A549 (cell line): ENCODE data around the gene ZDHHC3. TPM values are rescaled to one million over a fixed set of nuclear protein-coding genes. Genes with fewer than 3 reads are reported as not detected.

Experiments used
- ATAC-seq, 2 experiments: fragments of 200-7000 bp in 1 of 2; fragments of >200 bp in 1 of 2; cut with Nextera tagmentation in 1 of 2; cut with Tn5 transposase in 1 of 2; 3 replicates each; pipeline versions ENCODE4 v1.8.0 to v1.9.1; 2018 to 2020; ENCODE audit warnings: mild to moderate bottlenecking in 1 of 2, moderate library complexity in 1 of 2
- CTCF ChIA-PET: fragments of 300-600 bp; sonication (Branson Sonifier 250); formaldehyde crosslinking; extraction: SDS; loops from one replicate; lab custom pipeline; 2021; ENCODE audit warnings: antibody characterized with exemption, inconsistent platforms; lab: Yijun Ruan, JAX
- POLR2A ChIA-PET: fragments of 350-600 bp; formaldehyde crosslinking; extraction: SDS; loops from one replicate; lab custom pipeline; 2021; ENCODE audit warnings: antibody characterized with exemption, inconsistent platforms; lab: Yijun Ruan, JAX
- DNase-seq, 2 experiments: peaks; one replicate each; pipeline versions ENCODE4 v3.0.0 to v3.0.0-alpha.2; 2011 to 2016; ENCODE audit warnings: low read depth in 1 of 2, low spot score in 1 of 2
- FAIRE-seq: peaks from 2 replicates; lab custom pipeline; 2011; peaks lifted over from hg19 to GRCh38; lab: Jason Lieb, UNC
- H3K27ac ChIP-seq, 2 experiments: fragments of >200 bp; sonication (Bioruptor Twin); formaldehyde crosslinking; 3 replicates each; pipeline ENCODE4 v1.5.1; 2016 to 2017
- H3K4me1 ChIP-seq: fragments of >200 bp; sonication (Bioruptor Twin); formaldehyde crosslinking; 3 replicates; pipeline ENCODE4 v1.6.1; 2016
- H3K4me2 ChIP-seq: fragments of >200 bp; sonication (Bioruptor Twin); formaldehyde crosslinking; 3 replicates; pipeline ENCODE4 v1.6.1; 2016
- H3K4me3 ChIP-seq: fragments of >200 bp; sonication (Bioruptor Twin); formaldehyde crosslinking; 3 replicates; pipeline ENCODE4 v1.5.1; 2016
- H3K9me3 ChIP-seq: fragments of >200 bp; sonication (Bioruptor Twin); formaldehyde crosslinking; 3 replicates; pipeline ENCODE4 v1.6.1; 2016
- CBX2 ChIP-seq: fragments of 200-600 bp; sonication (generic); IDR thresholded peaks from 2 replicates; pipeline ENCODE4 v1.6.1; 2016; ENCODE audit warnings: low read depth, mild to moderate bottlenecking, borderline replicate concordance
- CHD2 ChIP-seq: fragments of 150-350 bp; IDR thresholded peaks from 2 replicates; pipeline ENCODE4 v1.6.1; 2014; ENCODE audit warnings: low read length; ENCODE audit not compliant: partially characterized antibody
- FOSL2 ChIP-seq, 2 experiments: fragments of 450-650 bp in 1 of 2; fragments of >200 bp in 1 of 2; sonication (Bioruptor Twin) in 1 of 2; formaldehyde crosslinking; IDR thresholded peaks; 2 replicates each; pipeline versions ENCODE4 v1.5.0 to v1.6.1; 2016 to 2020; ENCODE audit warnings: mild to moderate bottlenecking in 1 of 2, moderate library complexity in 1 of 2
- HDAC2 ChIP-seq: fragments of 200-600 bp; sonication (generic); IDR thresholded peaks from 2 replicates; pipeline ENCODE4 v1.6.1; 2016
- HOXB5 ChIP-seq: fragments of 250-450 bp; sonication (Bioruptor Pico); IDR thresholded peaks from 2 replicates; pipeline ENCODE4 v1.5.0; 2020; ENCODE audit warnings: mild to moderate bottlenecking, moderate library complexity
- JUN ChIP-seq, 2 experiments: fragments of >200 bp; sonication (Bioruptor Twin); formaldehyde crosslinking; IDR thresholded peaks; 2 replicates in 1 of 2; 3 replicates in 1 of 2; pipeline ENCODE4 v1.6.1; 2016 to 2017
- JUNB ChIP-seq: fragments of >200 bp; sonication (Bioruptor Twin); formaldehyde crosslinking; IDR thresholded peaks from 2 replicates; pipeline ENCODE4 v1.6.1; 2016
- KDM1A ChIP-seq: fragments of 200-600 bp; sonication (generic); IDR thresholded peaks from 2 replicates; pipeline ENCODE4 v1.6.1; 2016; ENCODE audit warnings: low read depth, mild to moderate bottlenecking
- MAFK ChIP-seq: fragments of 450-650 bp; IDR thresholded peaks from 2 replicates; pipeline ENCODE4 v1.6.1; 2014; ENCODE audit not compliant: partially characterized antibody
- MYC ChIP-seq: IDR thresholded peaks from 2 replicates; pipeline ENCODE4 v1.6.1; 2012; ENCODE audit warnings: mild to moderate bottlenecking, inconsistent platforms, low read length, improper control_type of control experiment, borderline replicate concordance
- PHF8 ChIP-seq: fragments of 200-600 bp; sonication (generic); IDR thresholded peaks from 2 replicates; pipeline ENCODE4 v1.6.1; 2016; ENCODE audit warnings: low read depth, mild to moderate bottlenecking, antibody characterized with exemption, moderate library complexity, borderline replicate concordance
- POLR2A ChIP-seq: IDR thresholded peaks from 2 replicates; pipeline ENCODE4 v1.6.1; 2012; ENCODE audit warnings: mild to moderate bottlenecking, low read length
- POLR2AphosphoS2 ChIP-seq: conservative IDR thresholded peaks from 2 replicates; pipeline ENCODE4 v1.6.1; 2012; ENCODE audit warnings: low read length, improper control_type of control experiment, inconsistent platforms
- SMC3 ChIP-seq: fragments of >200 bp; sonication (Bioruptor Twin); formaldehyde crosslinking; IDR thresholded peaks from 3 replicates; pipeline ENCODE4 v1.6.1; 2018; ENCODE audit warnings: inconsistent platforms
- TFCP2L1 ChIP-seq: fragments of 250-450 bp; sonication (Bioruptor Pico); IDR thresholded peaks from 2 replicates; pipeline ENCODE4 v1.5.0; 2021; ENCODE audit warnings: mild to moderate bottlenecking
- ZC3H11A ChIP-seq: fragments of 450-650 bp; IDR thresholded peaks from 2 replicates; pipeline ENCODE4 v1.6.1; 2014; ENCODE audit warnings: antibody characterized with exemption, mild to moderate bottlenecking
- WGBS: methylation state at CpG from one replicate; pipeline ENCODE4 v1.1.6; 2017; ENCODE audit errors: missing lambda C conversion rate; 5-methylcytosine and 5-hydroxymethylcytosine counted together
- polyA plus RNA-seq, 4 experiments: library from polyadenylated mRNA; depleted of rRNA in 3 of 4; stranded (reverse); fragments of >200 nt; fragmentation: RNase III in 1 of 4; extraction: RNeasy Plus Mini Kit Qiagen cat#74134 plus additional on column Dnase treatment in 1 of 4; gene quantifications; 2 replicates in 3 of 4; 3 replicates in 1 of 4; pipeline ENCODE4 v1.2.3, GENCODE V29; 2011 to 2017
- TF ChIP-seq, protein P1 (sequence below): fragments of 250-450 bp; sonication (Bioruptor Pico); IDR thresholded peaks from 2 replicates; pipeline ENCODE4 v1.5.0; 2020; ENCODE audit warnings: low read depth, mild to moderate bottlenecking, moderate library complexity
- TF ChIP-seq, protein P2 (sequence below): IDR thresholded peaks from 2 replicates; pipeline ENCODE4 v1.6.1; 2012
- TF ChIP-seq, protein P3 (sequence below): fragments of >200 bp; sonication (Bioruptor Twin); formaldehyde crosslinking; IDR thresholded peaks from 3 replicates; pipeline ENCODE4 v1.6.1; 2016
- TF ChIP-seq, protein P4 (sequence below): fragments of 450-650 bp; IDR thresholded peaks from 2 replicates; pipeline ENCODE4 v1.6.1; 2014; ENCODE audit warnings: antibody characterized with exemption
- TF ChIP-seq, protein P5 (sequence below): fragments of 250-450 bp; sonication (Bioruptor Pico); IDR thresholded peaks from 2 replicates; pipeline ENCODE4 v1.5.0; 2021; ENCODE audit warnings: mild to moderate bottlenecking, moderate library complexity, borderline replicate concordance
- TF ChIP-seq, protein P6 (sequence below): IDR thresholded peaks from 2 replicates; pipeline ENCODE4 v1.6.1; 2012

ZDHHC3 gene
- polyA plus RNA-seq, 2 of the 4 experiments (the other 2 are of a cell fraction) = 28.7 to 57.7 TPM

DNA sequence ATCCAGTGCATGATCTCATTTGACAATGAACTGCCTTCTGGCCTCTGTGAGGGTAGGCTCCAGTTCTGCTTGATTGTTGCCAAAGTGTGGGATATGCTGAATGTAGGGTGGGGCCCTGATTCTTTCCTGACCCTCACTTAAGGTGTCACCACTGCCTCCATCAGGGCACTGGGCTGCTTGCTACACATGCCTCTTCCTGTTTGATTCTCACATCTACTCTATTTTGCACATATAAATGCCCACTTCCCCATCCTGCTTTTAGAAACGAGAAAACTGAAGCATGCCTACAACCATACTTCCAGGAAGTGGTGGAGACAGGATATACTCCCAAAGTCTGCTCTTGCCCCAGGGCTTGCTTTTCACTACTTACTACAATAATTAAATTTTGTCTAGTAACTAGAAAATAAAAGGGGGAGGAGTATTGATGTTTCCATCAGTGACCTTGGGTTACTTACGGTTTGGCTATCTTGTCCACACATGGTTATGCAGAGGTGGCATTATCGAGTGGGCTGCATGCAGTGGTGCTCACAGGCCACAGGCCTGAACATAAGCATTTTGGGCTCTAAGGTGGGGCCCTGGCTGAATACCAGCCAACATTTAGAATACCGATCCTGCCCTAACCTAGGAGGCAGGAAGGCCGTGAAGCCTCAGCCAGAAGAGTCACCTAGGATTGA lies 6.7 kb downstream of the ZDHHC3 start:
- Histone ChIP-seq H3K27ac (no peak overlapping the region), H3K9me3 (no peaks in the 10 kb centered on the region), H3K4me2 (no peak overlapping the region), H3K4me1 (peaks cover 7% of the 10 kb centered on the region; the same call in 2 of the 3 replicates), H3K4me3 (no peak overlapping the region)
- POLR2A ChIA-PET = no interaction called here
- ATAC-seq (no peak), FAIRE-seq (no peak), DNase-seq (no peak)
- CTCF ChIA-PET = no interaction called here
- 95% methylated on average over 5 of the region's 5 CpGs for WGBS
- TF ChIP-seq HOXB5 (CRISPR knock-in tag) = no peak
- no peak for TF ChIP-seq TFCP2L1 (CRISPR knock-in tag)
- TF ChIP-seq JUN (IDR thresholded peaks at IDR 0.05) = no peak
- TF ChIP-seq SMC3 = no peak
- TF ChIP-seq, protein P1, sequence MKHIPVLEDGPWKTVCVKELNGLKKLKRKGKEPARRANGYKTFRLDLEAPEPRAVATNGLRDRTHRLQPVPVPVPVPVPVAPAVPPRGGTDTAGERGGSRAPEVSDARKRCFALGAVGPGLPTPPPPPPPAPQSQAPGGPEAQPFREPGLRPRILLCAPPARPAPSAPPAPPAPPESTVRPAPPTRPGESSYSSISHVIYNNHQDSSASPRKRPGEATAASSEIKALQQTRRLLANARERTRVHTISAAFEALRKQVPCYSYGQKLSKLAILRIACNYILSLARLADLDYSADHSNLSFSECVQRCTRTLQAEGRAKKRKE (CRISPR knock-in tag) = no peak
- no peak for TF ChIP-seq MAFK
- no peak for TF ChIP-seq POLR2AphosphoS2
- TF ChIP-seq, protein P2, sequence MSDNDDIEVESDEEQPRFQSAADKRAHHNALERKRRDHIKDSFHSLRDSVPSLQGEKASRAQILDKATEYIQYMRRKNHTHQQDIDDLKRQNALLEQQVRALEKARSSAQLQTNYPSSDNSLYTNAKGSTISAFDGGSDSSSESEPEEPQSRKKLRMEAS = no peak
- TF ChIP-seq, protein P3, sequence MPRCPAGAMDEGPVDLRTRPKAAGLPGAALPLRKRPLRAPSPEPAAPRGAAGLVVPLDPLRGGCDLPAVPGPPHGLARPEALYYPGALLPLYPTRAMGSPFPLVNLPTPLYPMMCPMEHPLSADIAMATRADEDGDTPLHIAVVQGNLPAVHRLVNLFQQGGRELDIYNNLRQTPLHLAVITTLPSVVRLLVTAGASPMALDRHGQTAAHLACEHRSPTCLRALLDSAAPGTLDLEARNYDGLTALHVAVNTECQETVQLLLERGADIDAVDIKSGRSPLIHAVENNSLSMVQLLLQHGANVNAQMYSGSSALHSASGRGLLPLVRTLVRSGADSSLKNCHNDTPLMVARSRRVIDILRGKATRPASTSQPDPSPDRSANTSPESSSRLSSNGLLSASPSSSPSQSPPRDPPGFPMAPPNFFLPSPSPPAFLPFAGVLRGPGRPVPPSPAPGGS = no peak
- TF ChIP-seq, protein P4, sequence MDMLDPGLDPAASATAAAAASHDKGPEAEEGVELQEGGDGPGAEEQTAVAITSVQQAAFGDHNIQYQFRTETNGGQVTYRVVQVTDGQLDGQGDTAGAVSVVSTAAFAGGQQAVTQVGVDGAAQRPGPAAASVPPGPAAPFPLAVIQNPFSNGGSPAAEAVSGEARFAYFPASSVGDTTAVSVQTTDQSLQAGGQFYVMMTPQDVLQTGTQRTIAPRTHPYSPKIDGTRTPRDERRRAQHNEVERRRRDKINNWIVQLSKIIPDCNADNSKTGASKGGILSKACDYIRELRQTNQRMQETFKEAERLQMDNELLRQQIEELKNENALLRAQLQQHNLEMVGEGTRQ = no peak
- no peak for TF ChIP-seq MYC
- no peak for TF ChIP-seq POLR2A
- no peak for TF ChIP-seq HDAC2
- TF ChIP-seq CHD2 = no peak

DNA sequence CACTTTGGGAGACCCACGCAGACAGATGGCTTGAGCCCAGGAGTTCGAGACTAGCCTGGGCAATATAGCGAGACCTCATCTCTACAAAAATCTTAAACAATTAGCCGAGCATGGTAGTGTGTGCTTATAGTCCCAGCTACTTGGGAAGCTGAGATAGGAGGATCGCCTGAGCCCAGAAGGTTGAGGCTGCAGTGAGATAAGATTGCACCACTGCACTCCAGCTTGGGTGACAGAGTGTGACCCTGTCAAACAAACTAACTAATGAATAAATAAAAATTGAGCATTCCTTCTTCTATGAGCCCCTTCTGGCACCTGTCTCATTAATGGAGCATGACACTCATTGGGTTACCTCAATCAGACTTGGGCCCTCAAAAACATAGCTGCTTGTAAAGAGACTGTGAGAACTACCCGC lies 7.5 kb downstream of the ZDHHC3 start:
- ATAC-seq (no peak), FAIRE-seq (no peak), DNase-seq (no peak)
- TF ChIP-seq, protein P5, sequence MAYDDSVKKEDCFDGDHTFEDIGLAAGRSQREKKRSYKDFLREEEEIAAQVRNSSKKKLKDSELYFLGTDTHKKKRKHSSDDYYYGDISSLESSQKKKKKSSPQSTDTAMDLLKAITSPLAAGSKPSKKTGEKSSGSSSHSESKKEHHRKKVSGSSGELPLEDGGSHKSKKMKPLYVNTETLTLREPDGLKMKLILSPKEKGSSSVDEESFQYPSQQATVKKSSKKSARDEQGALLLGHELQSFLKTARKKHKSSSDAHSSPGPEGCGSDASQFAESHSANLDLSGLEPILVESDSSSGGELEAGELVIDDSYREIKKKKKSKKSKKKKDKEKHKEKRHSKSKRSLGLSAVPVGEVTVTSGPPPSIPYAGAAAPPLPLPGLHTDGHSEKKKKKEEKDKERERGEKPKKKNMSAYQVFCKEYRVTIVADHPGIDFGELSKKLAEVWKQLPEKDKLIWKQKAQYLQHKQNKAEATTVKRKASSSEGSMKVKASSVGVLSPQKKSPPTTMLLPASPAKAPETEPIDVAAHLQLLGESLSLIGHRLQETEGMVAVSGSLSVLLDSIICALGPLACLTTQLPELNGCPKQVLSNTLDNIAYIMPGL = no peak
- TF ChIP-seq POLR2AphosphoS2 = no peak
- TF ChIP-seq, protein P3 = no peak
- Histone ChIP-seq H3K9me3 (no peaks in the 10 kb centered on the region), H3K27ac (no peak overlapping the region), H3K4me3 (no peak overlapping the region), H3K4me2 (no peak overlapping the region), H3K4me1 (peaks cover 6% of the 10 kb centered on the region; the same call in 1 of the 3 replicates)
- WGBS = 96% methylated on average over 6 of the region's 6 CpGs
- POLR2A ChIA-PET = no interaction called here
- CTCF ChIA-PET = interaction anchor here (0.6 kb wide), 1 partner anchor 800 kb away, joined by 3 read pairs; no protein-coding TSS in a partner anchor

DNA sequence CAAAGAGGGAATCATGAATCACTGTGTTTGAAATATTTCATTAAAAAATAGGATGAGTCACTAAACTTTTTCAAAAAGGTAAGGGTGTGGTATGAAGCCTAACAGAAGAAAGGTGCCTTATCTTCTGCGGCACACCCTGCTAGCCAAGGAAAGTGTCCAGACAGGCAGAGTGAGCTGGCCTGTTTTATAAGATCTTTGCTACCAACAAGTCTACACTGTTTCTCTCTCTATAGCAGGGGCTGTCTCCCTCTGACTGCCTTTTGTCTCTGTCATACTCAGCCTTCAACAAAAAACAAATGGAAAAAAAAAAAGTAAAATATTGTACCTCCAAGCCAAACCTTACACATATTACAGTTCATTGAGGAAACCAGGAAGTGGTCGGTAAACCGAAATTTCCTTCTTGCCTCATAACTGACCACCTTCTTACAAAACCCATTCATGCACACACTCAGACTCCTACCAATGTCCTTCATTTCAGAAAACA lies 9.1 kb downstream of the ZDHHC3 start:
- no peak overlapping the region for H3K27ac ChIP-seq
- CTCF ChIA-PET = no interaction called here

More for the DNA sequence above, 9.1 kb downstream of the ZDHHC3 start:
- peaks cover 6% of the 10 kb centered on the region; the same call in 1 of the 3 replicates for H3K4me1 ChIP-seq
- POLR2A ChIA-PET = no interaction called here
- H3K4me2 ChIP-seq = no peak overlapping the region
- no peak for FAIRE-seq
- H3K9me3 ChIP-seq = no peaks in the 10 kb centered on the region
- TF ChIP-seq FOSL2 (IDR thresholded peaks at IDR 0.05) = no peak
- 0 out of 2 replicates have a peak, but pooled peaks have one; percentile 30 for TF ChIP-seq FOSL2 (CRISPR knock-in tag; IDR thresholded peaks at IDR 0.05)
- TF ChIP-seq CBX2 = no peak
- no peak for TF ChIP-seq KDM1A
- TF ChIP-seq ZC3H11A = no peak
- TF ChIP-seq PHF8 = no peak
- TF ChIP-seq, protein P6, sequence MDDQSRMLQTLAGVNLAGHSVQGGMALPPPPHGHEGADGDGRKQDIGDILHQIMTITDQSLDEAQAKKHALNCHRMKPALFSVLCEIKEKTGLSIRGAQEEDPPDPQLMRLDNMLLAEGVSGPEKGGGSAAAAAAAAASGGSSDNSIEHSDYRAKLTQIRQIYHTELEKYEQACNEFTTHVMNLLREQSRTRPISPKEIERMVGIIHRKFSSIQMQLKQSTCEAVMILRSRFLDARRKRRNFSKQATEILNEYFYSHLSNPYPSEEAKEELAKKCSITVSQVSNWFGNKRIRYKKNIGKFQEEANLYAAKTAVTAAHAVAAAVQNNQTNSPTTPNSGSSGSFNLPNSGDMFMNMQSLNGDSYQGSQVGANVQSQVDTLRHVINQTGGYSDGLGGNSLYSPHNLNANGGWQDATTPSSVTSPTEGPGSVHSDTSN = no peak
- no peak for TF ChIP-seq MYC
- TF ChIP-seq JUNB = no peak
- TF ChIP-seq, all 56 proteins: peak for 1
- no peak for ATAC-seq
- DNase-seq = no peak
- H3K4me3 ChIP-seq = no peak overlapping the region
- 87% methylated on average over 3 of the region's 3 CpGs for WGBS
